ENCODE measurements around the gene SPATA4. TPM values are rescaled to one million over a fixed set of nuclear protein-coding genes. Genes with fewer than 3 reads are reported as not detected.

SPATA4 gene
- total RNA-seq, 4 donors from 2014 or later, result 0.33 to 1.0 (median 0.83) TPM; not detected in 1

- no peaks in the 10 kb centered on the region for H3K27me3 ChIP-seq
- intact Hi-C loops (cut with DNase I), result no loop called here
- no peak overlapping the region for H3K27ac ChIP-seq (replicated peaks in 1 of 4)
- no peaks in the 10 kb centered on the region for H3K9me3 ChIP-seq
- no peak for TF ChIP-seq EP300 (IDR thresholded peaks at IDR 0.05)
- no peak for TF ChIP-seq CTCF (IDR thresholded peaks at IDR 0.05)
- no peak for TF ChIP-seq POLR2AphosphoS5 (IDR thresholded peaks at IDR 0.05)
- TF ChIP-seq POLR2A (IDR thresholded peaks at IDR 0.05; ENCODE audit: low read depth), result no peak
- H3K36me3 ChIP-seq, result no peaks in the 10 kb centered on the region
- no peak overlapping the region for H3K4me3 ChIP-seq
- peaks cover 3 to 22% (median 17%) of the 10 kb centered on the region in 4 donors for H3K4me1 ChIP-seq
- no peak for DNase-seq (ENCODE audit: extremely low spot score)
Measured at GRCh38 chr4:176188654-176189053, 6.7 kb downstream of the SPATA4 start.

- TF ChIP-seq EP300 (IDR thresholded peaks at IDR 0.05) (no peak), CTCF (IDR thresholded peaks at IDR 0.05) (no peak), POLR2A (IDR thresholded peaks at IDR 0.05; ENCODE audit: low read depth) (no peak), POLR2AphosphoS5 (IDR thresholded peaks at IDR 0.05) (no peak)
- H3K27me3 ChIP-seq, result no peaks in the 10 kb centered on the region
- no peak overlapping the region for H3K4me3 ChIP-seq
- no peaks in the 10 kb centered on the region for H3K36me3 ChIP-seq
- no peak overlapping the region for H3K27ac ChIP-seq (replicated peaks in 1 of 4)
- H3K4me1 ChIP-seq, result peaks cover 3 to 22% (median 17%) of the 10 kb centered on the region in 4 donors
- intact Hi-C loops (cut with DNase I), result no loop called here
- no peaks in the 10 kb centered on the region for H3K9me3 ChIP-seq
- WGBS, result 83% methylated on average over 2 of the region's 2 CpGs
- DNase-seq (ENCODE audit: extremely low spot score), result no peak
Measured at GRCh38 chr4:176187624-176188023, 7.8 kb downstream of the SPATA4 start.

DNA sequence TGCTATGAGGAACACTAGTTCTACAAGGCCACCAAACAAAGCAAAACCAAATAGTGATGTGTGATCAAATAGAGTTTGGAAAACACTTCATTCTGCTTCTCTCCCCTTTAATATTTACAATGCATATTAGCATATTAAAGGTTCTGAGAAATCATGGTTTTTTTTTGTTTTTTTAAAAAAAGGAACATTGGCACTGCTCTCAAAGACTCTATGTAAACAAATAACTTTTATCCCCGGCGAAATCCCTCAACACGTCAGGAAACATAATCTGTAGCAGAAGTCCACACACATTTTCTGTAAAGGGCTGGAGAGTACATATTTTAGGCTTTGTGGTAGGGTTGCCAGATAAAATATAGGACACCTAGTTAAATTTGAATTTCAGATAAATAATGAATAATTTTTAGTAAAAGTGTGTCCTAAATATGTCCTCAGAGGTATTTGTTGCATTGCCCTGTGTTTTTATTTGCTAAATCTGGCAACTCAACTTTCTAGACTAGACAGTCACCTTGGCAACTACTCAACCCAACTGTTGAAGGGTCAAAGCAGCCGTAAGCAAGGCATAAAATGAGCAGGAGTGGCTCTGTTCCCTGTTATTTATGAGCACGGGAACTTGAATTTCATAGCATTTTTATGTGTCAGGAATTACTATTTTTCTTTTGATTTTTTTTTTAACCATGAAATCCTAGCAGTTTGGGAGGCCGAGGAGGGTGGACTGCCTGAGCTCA is 8.6 kb downstream of the SPATA4 start:
- peaks cover 3 to 20% (median 16%) of the 10 kb centered on the region in 4 donors for H3K4me1 ChIP-seq
- H3K27ac ChIP-seq (replicated peaks in 1 of 4), result no peak overlapping the region
- no peak for DNase-seq (ENCODE audit: extremely low spot score)
- no peaks in the 10 kb centered on the region for H3K9me3 ChIP-seq
- TF ChIP-seq POLR2AphosphoS5 (IDR thresholded peaks at IDR 0.05), result no peak
- intact Hi-C loops (cut with DNase I), result no loop called here
- 60% methylated on average over 6 of the region's 6 CpGs for WGBS
- no peaks in the 10 kb centered on the region for H3K27me3 ChIP-seq
- no peak overlapping the region for H3K4me3 ChIP-seq
- no peaks in the 10 kb centered on the region for H3K36me3 ChIP-seq

GRCh38 chr4:176186067-176186466 is 9.3 kb downstream of the SPATA4 start:
- no peak for DNase-seq (ENCODE audit: extremely low spot score)
- no peaks in the 10 kb centered on the region for H3K36me3 ChIP-seq
- H3K9me3 ChIP-seq, result no peaks in the 10 kb centered on the region
- no peak overlapping the region for H3K27ac ChIP-seq (replicated peaks in 1 of 4)
- intact Hi-C loops (cut with DNase I), result no loop called here
- no peaks in the 10 kb centered on the region for H3K27me3 ChIP-seq
- 66% methylated on average over 2 of the region's 2 CpGs for WGBS
- TF ChIP-seq POLR2A (IDR thresholded peaks at IDR 0.05; ENCODE audit: low read depth) (no peak), CTCF (IDR thresholded peaks at IDR 0.05) (no peak), POLR2AphosphoS5 (IDR thresholded peaks at IDR 0.05) (no peak), EP300 (IDR thresholded peaks at IDR 0.05) (no peak)
- H3K4me3 ChIP-seq, result no peak overlapping the region
- peaks cover 3 to 20% (median 16%) of the 10 kb centered on the region in 4 donors for H3K4me1 ChIP-seq

GRCh38 chr4:176185051-176185450 is 10.3 kb downstream of the SPATA4 start:
- no peaks in the 10 kb centered on the region for H3K9me3 ChIP-seq
- H3K27ac ChIP-seq (replicated peaks in 1 of 4), result no peak overlapping the region
- no peaks in the 10 kb centered on the region for H3K36me3 ChIP-seq
- no peak for DNase-seq (ENCODE audit: extremely low spot score)
- TF ChIP-seq EP300 (IDR thresholded peaks at IDR 0.05) (no peak), POLR2A (IDR thresholded peaks at IDR 0.05; ENCODE audit: low read depth) (no peak), CTCF (IDR thresholded peaks at IDR 0.05) (no peak), POLR2AphosphoS5 (IDR thresholded peaks at IDR 0.05) (no peak)
- H3K4me1 ChIP-seq, result peaks cover 3 to 14% (median 10%) of the 10 kb centered on the region in 4 donors
- intact Hi-C loops (cut with DNase I), result no loop called here
- H3K4me3 ChIP-seq, result no peak overlapping the region
- H3K27me3 ChIP-seq, result no peaks in the 10 kb centered on the region
- 27% methylated on average over 1 of the region's 1 CpG for WGBS

Measured in esophagus muscularis mucosa (tissue), 4 donors.